ENCODE results near the gene PDAP1. TPM values are rescaled to one million over a fixed set of nuclear protein-coding genes. Genes with fewer than 3 reads are reported as not detected.

PDAP1 gene
- total RNA-seq, 1 experiment from 2014 or later: 150 TPM

GRCh38 chr7:99363286-99363685 is 45.1 kb downstream of the PDAP1 start:
- no peaks in the 10 kb centered on the region for H3K23me2 ChIP-seq (ENCODE audit: insufficient read length, low read depth, low read length, poor library complexity, severe bottlenecking)
- Mint-ChIP-seq H3K27ac (no peak overlapping the region), H3K27me3 (ENCODE audit: low read depth) (no peaks in the 10 kb centered on the region), H3K36me3 (ENCODE audit: insufficient read depth in 1 of 3, low read depth in 3 of 3) (peaks cover 17 to 76% (median 59%) of the 10 kb centered on the region in 3 experiments; a peak in 6 of 7 replicates), H3K9me3 (no peaks in the 10 kb centered on the region), H3K4me1 (peaks cover 10 to 19% of the 10 kb centered on the region in 2 experiments), H3K4me3 (no peak overlapping the region)
- no CpG with 5 or more reads among the region's 5 CpGs for WGBS (ENCODE audit: extremely low coverage, insufficient read length, low lambda C conversion rate)
- no peak overlapping the region for H4K8ac ChIP-seq (replicated peaks; ENCODE audit: insufficient read length, low read depth, low read length)
- no peaks in the 10 kb centered on the region for H3K79me1 ChIP-seq (ENCODE audit: insufficient read depth, low read depth, low read length, poor library complexity, severe bottlenecking)
- no peak overlapping the region for H2BK12ac ChIP-seq (ENCODE audit: insufficient read length, low read depth, low read length)
- no peak overlapping the region for H3K9ac ChIP-seq (ENCODE audit: extremely low read depth, insufficient read length, low read length)
- peaks cover 3% of the 10 kb centered on the region; the same call in 1 of the 2 replicates for H3K4me1 ChIP-seq (ENCODE audit: insufficient read depth, low read length)
- H3K56ac ChIP-seq (ENCODE audit: insufficient read length, low read depth, low read length): no peak overlapping the region
- DNase-seq: no peak
- TF ChIP-seq, protein P1, sequence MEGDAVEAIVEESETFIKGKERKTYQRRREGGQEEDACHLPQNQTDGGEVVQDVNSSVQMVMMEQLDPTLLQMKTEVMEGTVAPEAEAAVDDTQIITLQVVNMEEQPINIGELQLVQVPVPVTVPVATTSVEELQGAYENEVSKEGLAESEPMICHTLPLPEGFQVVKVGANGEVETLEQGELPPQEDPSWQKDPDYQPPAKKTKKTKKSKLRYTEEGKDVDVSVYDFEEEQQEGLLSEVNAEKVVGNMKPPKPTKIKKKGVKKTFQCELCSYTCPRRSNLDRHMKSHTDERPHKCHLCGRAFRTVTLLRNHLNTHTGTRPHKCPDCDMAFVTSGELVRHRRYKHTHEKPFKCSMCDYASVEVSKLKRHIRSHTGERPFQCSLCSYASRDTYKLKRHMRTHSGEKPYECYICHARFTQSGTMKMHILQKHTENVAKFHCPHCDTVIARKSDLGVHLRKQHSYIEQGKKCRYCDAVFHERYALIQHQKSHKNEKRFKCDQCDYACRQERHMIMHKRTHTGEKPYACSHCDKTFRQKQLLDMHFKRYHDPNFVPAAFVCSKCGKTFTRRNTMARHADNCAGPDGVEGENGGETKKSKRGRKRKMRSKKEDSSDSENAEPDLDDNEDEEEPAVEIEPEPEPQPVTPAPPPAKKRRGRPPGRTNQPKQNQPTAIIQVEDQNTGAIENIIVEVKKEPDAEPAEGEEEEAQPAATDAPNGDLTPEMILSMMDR (conservative IDR thresholded peaks at IDR 0.05): no peak
- no peak overlapping the region for H2AK5ac ChIP-seq (ENCODE audit: insufficient read length, low read length)
- no peak overlapping the region for H2BK15ac ChIP-seq (ENCODE audit: low read depth, low read length)
- H2BK120ac ChIP-seq (ENCODE audit: low read depth, low read length, poor library complexity, severe bottlenecking): no peak overlapping the region
- H3K4ac ChIP-seq (ENCODE audit: low read depth, low read length): no peak overlapping the region
- H3K4me2 ChIP-seq (ENCODE audit: insufficient read depth, insufficient read length, low read length): no peak overlapping the region
- H2BK20ac ChIP-seq (ENCODE audit: low read depth, low read length, poor library complexity, severe bottlenecking): no peak overlapping the region
- no peaks in the 10 kb centered on the region for H4K20me1 ChIP-seq (ENCODE audit: control insufficient read depth, insufficient read depth, insufficient read length)
- no peak overlapping the region for H4K91ac ChIP-seq (ENCODE audit: insufficient read length, low read depth, low read length)
- H3K27me3 ChIP-seq (ENCODE audit: insufficient read depth, low read length): no peaks in the 10 kb centered on the region
- no peak overlapping the region for H2BK5ac ChIP-seq (ENCODE audit: insufficient read length, low read length)
- no peak overlapping the region for H4K5ac ChIP-seq (ENCODE audit: insufficient read length, low read depth, low read length)
- no peak overlapping the region for H3K14ac ChIP-seq (ENCODE audit: insufficient read depth, low read length)
- no peak overlapping the region for H2AFZ ChIP-seq (ENCODE audit: low read length)
- no peaks in the 10 kb centered on the region for H3K79me2 ChIP-seq (ENCODE audit: insufficient read depth, low read length)
- no peak overlapping the region for H3K23ac ChIP-seq (ENCODE audit: insufficient read length, low read depth, low read length)
- no peaks in the 10 kb centered on the region for H3K9me3 ChIP-seq (ENCODE audit: control insufficient read depth, low read depth, low read length)
- H3K18ac ChIP-seq (ENCODE audit: insufficient read length, low read depth, low read length): no peak overlapping the region
- H3K27ac ChIP-seq (ENCODE audit: insufficient read length, low read depth, low read length): no peak overlapping the region
- H3T11ph ChIP-seq (ENCODE audit: low read length): no peak overlapping the region

Data from H9 (cell line).